Esophagus muscularis mucosa (tissue), 4 donors: Measurements from ENCODE around the gene POT1. TPM values are rescaled to one million over a fixed set of nuclear protein-coding genes. Genes with fewer than 3 reads are reported as not detected.

ENCODE experiments used
- DNase-seq: peaks from one replicate; pipeline ENCODE4 v3.0.0-alpha.2; 2017; ENCODE audit errors: extremely low spot score
- H3K27ac ChIP-seq, 4 donors: fragments of 200-600 bp; sonication (generic); replicated peaks in 1 of 4; 1 replicate in 3 of 4; 2 replicates in 1 of 4; pipeline ENCODE4 v1.5.1; 2016 to 2019; ENCODE audit warnings: mild to moderate bottlenecking in 1 of 4
- H3K27me3 ChIP-seq, 4 donors: fragments of 200-600 bp; sonication (generic); one replicate each; pipeline versions ENCODE4 v1.5.1 to v1.6.0; 2016 to 2019
- H3K36me3 ChIP-seq, 4 donors: fragments of 200-600 bp; sonication (generic); one replicate each; pipeline ENCODE4 v1.5.1; 2016 to 2019
- H3K4me1 ChIP-seq, 4 donors: fragments of 200-600 bp; sonication (generic); one replicate each; pipeline ENCODE4 v1.5.1; 2016 to 2019
- H3K4me3 ChIP-seq, 4 donors: fragments of 200-600 bp; sonication (generic); 1 replicate in 2 of 4; 2 replicates in 2 of 4; pipeline ENCODE4 v1.5.1; 2016 to 2019; ENCODE audit warnings: mild to moderate bottlenecking in 4 of 4, moderate library complexity in 1 of 4
- H3K9me3 ChIP-seq, 4 donors: fragments of 200-600 bp; sonication (generic); 1 replicate in 3 of 4; 2 replicates in 1 of 4; pipeline ENCODE4 v1.5.1; 2016 to 2019
- EP300 ChIP-seq: sonication (generic); formaldehyde crosslinking; IDR thresholded peaks from one replicate; pipeline ENCODE4 v1.6.1; 2017; ENCODE audit warnings: antibody characterized with exemption
- POLR2A ChIP-seq: fragments of 450-650 bp; IDR thresholded peaks from one replicate; pipeline ENCODE4 v1.6.1; 2017; ENCODE audit warnings: antibody characterized with exemption, moderate library complexity, mild to moderate bottlenecking, low read depth
- POLR2AphosphoS5 ChIP-seq, 2 donors: sonication (generic); formaldehyde crosslinking; IDR thresholded peaks; one replicate each; pipeline ENCODE4 v1.6.1; 2017; ENCODE audit warnings: antibody characterized with exemption in 2 of 2
- WGBS: methylation state at CpG from one replicate; pipeline ENCODE4 v1.1.5; 2018; 5-methylcytosine and 5-hydroxymethylcytosine counted together
- intact Hi-C: fragments of 100-400 bp; cut with DNase I; formaldehyde crosslinking; loops from one replicate; pipeline ENCODE4 v1.15.1; 2023
- total RNA-seq, 4 donors: library from RNA; depleted of rRNA; stranded (reverse); fragments of >200 nt; gene quantifications; one replicate each; pipeline versions ENCODE4 v1.1.0 to v1.2.1, GENCODE V29; 2016
- TF ChIP-seq, protein P1 (sequence below), 3 experiments: fragments of 200-600 bp in 2 of 3; fragments of 450-650 bp in 1 of 3; sonication (generic) in 2 of 3; IDR thresholded peaks; one replicate each; pipeline ENCODE4 v1.5.1; 2017 to 2019; ENCODE audit warnings: antibody characterized with exemption in 3 of 3, mild to moderate bottlenecking in 2 of 3, moderate library complexity in 1 of 3

The POT1 gene
- total RNA-seq, 4 donors from 2014 or later: 19.4 to 31.6 (median 20.5) TPM

DNA sequence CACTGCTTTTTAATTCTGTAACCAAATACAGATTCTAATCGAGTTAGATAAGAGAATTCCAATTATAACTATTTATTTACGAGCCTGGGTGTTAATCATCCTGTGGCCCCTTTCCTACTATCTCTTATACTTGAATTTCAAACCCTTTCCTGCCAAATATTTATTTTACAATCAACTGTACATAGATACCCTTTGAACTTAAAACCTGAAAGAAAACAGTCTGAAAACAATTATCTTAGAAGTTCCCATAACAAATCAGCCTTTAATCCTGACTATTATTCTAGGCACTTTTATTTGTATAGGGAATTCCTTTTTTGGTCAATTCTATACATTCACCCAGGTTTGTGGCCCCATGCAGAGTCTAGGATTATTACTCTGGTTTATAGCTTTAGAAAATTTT lies 153.5 kb downstream of the POT1 start:
- no peaks in the 10 kb centered on the region for H3K4me1 ChIP-seq
- DNase-seq: no peak

DNA sequence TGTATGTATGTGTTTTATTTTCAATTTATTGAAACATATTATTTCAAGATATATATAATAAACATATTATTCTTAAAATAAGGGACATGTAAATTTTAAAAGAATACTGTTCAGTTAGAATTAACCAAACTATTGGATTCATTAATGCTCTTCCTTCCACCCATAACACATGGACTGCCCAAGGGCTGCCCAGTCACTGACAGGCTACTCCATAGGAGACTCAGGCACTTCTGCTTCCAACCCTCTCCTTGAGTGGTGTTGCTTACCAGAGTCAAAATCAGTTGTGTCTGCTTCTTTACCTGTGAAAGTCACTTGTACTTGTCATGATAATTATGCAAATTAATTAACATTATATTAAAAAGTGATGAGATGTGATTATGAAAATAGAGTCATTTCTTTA lies 154.2 kb downstream of the POT1 start:
- Histone ChIP-seq H3K27me3 (no peaks in the 10 kb centered on the region), H3K9me3 (no peaks in the 10 kb centered on the region), H3K4me3 (no peak overlapping the region), H3K27ac (no peak overlapping the region), H3K36me3 (no peaks in the 10 kb centered on the region), H3K4me1 (no peaks in the 10 kb centered on the region)
- intact Hi-C loops: no loop called here
- TF ChIP-seq, protein P1, sequence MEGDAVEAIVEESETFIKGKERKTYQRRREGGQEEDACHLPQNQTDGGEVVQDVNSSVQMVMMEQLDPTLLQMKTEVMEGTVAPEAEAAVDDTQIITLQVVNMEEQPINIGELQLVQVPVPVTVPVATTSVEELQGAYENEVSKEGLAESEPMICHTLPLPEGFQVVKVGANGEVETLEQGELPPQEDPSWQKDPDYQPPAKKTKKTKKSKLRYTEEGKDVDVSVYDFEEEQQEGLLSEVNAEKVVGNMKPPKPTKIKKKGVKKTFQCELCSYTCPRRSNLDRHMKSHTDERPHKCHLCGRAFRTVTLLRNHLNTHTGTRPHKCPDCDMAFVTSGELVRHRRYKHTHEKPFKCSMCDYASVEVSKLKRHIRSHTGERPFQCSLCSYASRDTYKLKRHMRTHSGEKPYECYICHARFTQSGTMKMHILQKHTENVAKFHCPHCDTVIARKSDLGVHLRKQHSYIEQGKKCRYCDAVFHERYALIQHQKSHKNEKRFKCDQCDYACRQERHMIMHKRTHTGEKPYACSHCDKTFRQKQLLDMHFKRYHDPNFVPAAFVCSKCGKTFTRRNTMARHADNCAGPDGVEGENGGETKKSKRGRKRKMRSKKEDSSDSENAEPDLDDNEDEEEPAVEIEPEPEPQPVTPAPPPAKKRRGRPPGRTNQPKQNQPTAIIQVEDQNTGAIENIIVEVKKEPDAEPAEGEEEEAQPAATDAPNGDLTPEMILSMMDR (IDR thresholded peaks at IDR 0.05): no peak
- no peak for DNase-seq

More for the DNA sequence above, 153.5 kb downstream of the POT1 start:
- intact Hi-C loops: no loop called here
- no peak for TF ChIP-seq EP300
- no peak for TF ChIP-seq POLR2AphosphoS5 (IDR thresholded peaks at IDR 0.05)
- TF ChIP-seq POLR2A: no peak
- TF ChIP-seq, protein P1 (IDR thresholded peaks at IDR 0.05): no peak
- Histone ChIP-seq H3K27ac (no peak overlapping the region), H3K27me3 (no peaks in the 10 kb centered on the region), H3K36me3 (no peaks in the 10 kb centered on the region), H3K4me3 (no peak overlapping the region), H3K9me3 (no peaks in the 10 kb centered on the region)
- 65% methylated on average over 2 of the region's 2 CpGs for WGBS

GRCh38 chr7:124773938-124774337 lies 155.7 kb downstream of the POT1 start:
- Histone ChIP-seq H3K27ac (no peak overlapping the region), H3K36me3 (no peaks in the 10 kb centered on the region), H3K27me3 (no peaks in the 10 kb centered on the region), H3K4me3 (no peak overlapping the region), H3K9me3 (no peaks in the 10 kb centered on the region), H3K4me1 (no peaks in the 10 kb centered on the region)
- TF ChIP-seq POLR2AphosphoS5 (IDR thresholded peaks at IDR 0.05) (no peak), EP300 (no peak), POLR2A (no peak)
- TF ChIP-seq, protein P1 (IDR thresholded peaks at IDR 0.05): no peak
- intact Hi-C loops: no loop called here
- WGBS: 96% methylated on average over 4 of the region's 4 CpGs
- no peak for DNase-seq

GRCh38 chr7:124773339-124773738 lies 156.3 kb downstream of the POT1 start:
- TF ChIP-seq POLR2AphosphoS5 (IDR thresholded peaks at IDR 0.05) (no peak), POLR2A (no peak), EP300 (no peak)
- TF ChIP-seq, protein P1 (IDR thresholded peaks at IDR 0.05): no peak
- Histone ChIP-seq H3K27me3 (no peaks in the 10 kb centered on the region), H3K9me3 (no peaks in the 10 kb centered on the region), H3K27ac (no peak overlapping the region), H3K4me1 (no peaks in the 10 kb centered on the region), H3K4me3 (no peak overlapping the region), H3K36me3 (no peaks in the 10 kb centered on the region)
- no peak for DNase-seq
- 79% methylated on average over 3 of the region's 3 CpGs for WGBS
- intact Hi-C loops: no loop called here

Other genes with a start within 250 kb of the POT1 start
- gene GPR37, start 164.0 kb downstream of the POT1 start, total RNA-seq: 10 to 100 TPM in 3 of 4 donors, 1 to 10 TPM in 1; 5.0 to 15.2 (median 12.5) TPM